Calu3 (cell line): Measurements from ENCODE around the gene CAPN8. TPM values are rescaled to one million over a fixed set of nuclear protein-coding genes. Genes with fewer than 3 reads are reported as not detected.

Experiments used
- BruUV-seq: library from RNA; stranded (reverse); fragments of 400-500 nt; replicated peaks from 2 replicates; lab custom pipeline; 2021; lab: Mats Ljungman, UMichigan
- CTCF ChIA-PET: fragments of 300-600 bp; sonication (Branson Sonifier 250); formaldehyde crosslinking; loops from one replicate; lab custom pipeline; 2022; ENCODE audit warnings: antibody characterized with exemption; lab: Charles Lee
- DNase-seq: peaks from one replicate; pipeline ENCODE4 v3.0.0; 2022
- H3K27ac Mint-ChIP-seq: one replicate; pipeline ENCODE4 v1.8.0; 2022; ENCODE audit warnings: mixed read lengths; ENCODE audit not compliant: unreplicated experiment
- H3K27me3 Mint-ChIP-seq: one replicate; pipeline ENCODE4 v1.8.0; 2022; ENCODE audit warnings: mixed read lengths; ENCODE audit not compliant: unreplicated experiment
- H3K36me3 Mint-ChIP-seq: one replicate; pipeline ENCODE4 v1.8.0; 2022; ENCODE audit warnings: mild to moderate bottlenecking, moderate library complexity, mixed read lengths; ENCODE audit not compliant: insufficient read depth, unreplicated experiment
- H3K4me1 Mint-ChIP-seq: one replicate; pipeline ENCODE4 v1.8.0; 2022; ENCODE audit warnings: mild to moderate bottlenecking, low read depth, mixed read lengths; ENCODE audit not compliant: unreplicated experiment
- H3K4me3 Mint-ChIP-seq: one replicate; pipeline ENCODE4 v1.8.0; 2022; ENCODE audit warnings: mild to moderate bottlenecking, low read depth, moderate library complexity, mixed read lengths; ENCODE audit not compliant: unreplicated experiment
- H3K9me3 Mint-ChIP-seq: one replicate; pipeline ENCODE4 v1.8.0; 2022; ENCODE audit warnings: low read depth, mixed read lengths; ENCODE audit not compliant: unreplicated experiment
- CTCF ChIP-seq: fragments of 200-600 bp; IDR thresholded peaks from one replicate; pipeline ENCODE4 v1.8.0; 2022; ENCODE audit warnings: antibody characterized with exemption; ENCODE audit not compliant: unreplicated experiment
- intact Hi-C: fragments of 100-400 bp; cut with micrococcal nuclease; formaldehyde crosslinking; loops from one replicate; pipeline ENCODE4 v1.10.0; 2022; ENCODE audit not compliant: unreplicated experiment
- total RNA-seq: library from RNA; stranded (reverse); gene quantifications from 2 replicates; pipeline ENCODE4 v1.2.3, GENCODE V29; 2022

The CAPN8 gene
- total RNA-seq, 1 experiment from 2014 or later, result 108 TPM

GRCh38 chr1:223704921-223705878 is 39.7 kb upstream of the CAPN8 start:
- no peak overlapping the region for H3K4me3 Mint-ChIP-seq
- H3K4me1 Mint-ChIP-seq, result peaks cover 77% of the 10 kb centered on the region
- no peaks in the 10 kb centered on the region for H3K9me3 Mint-ChIP-seq
- CTCF ChIA-PET, result interaction anchor here (1.7 kb wide), 1 partner anchor 140 kb away, joined by 3 read pairs; no protein-coding TSS in a partner anchor
- BruUV-seq, result no TSS peak
- H3K36me3 Mint-ChIP-seq, result peaks cover 39% of the 10 kb centered on the region
- H3K27me3 Mint-ChIP-seq, result no peaks in the 10 kb centered on the region
- intact Hi-C loops, result loop anchor here (10.0 kb wide), 1 partner anchor 380 kb away; no protein-coding TSS in a partner anchor
- TF ChIP-seq CTCF, result no peak
- no peak for DNase-seq
- peak overlapping the region; percentile 42 for H3K27ac Mint-ChIP-seq

GRCh38 chr1:223703668-223704013 is 38.1 kb upstream of the CAPN8 start:
- no peak overlapping the region for H3K4me3 Mint-ChIP-seq
- H3K36me3 Mint-ChIP-seq, result peaks cover 43% of the 10 kb centered on the region
- no peak for DNase-seq
- intact Hi-C loops, result loop anchor here (10.0 kb wide), 1 partner anchor 381 kb away; no protein-coding TSS in a partner anchor
- CTCF ChIA-PET, result interaction anchor here (1.7 kb wide), 1 partner anchor 142 kb away, joined by 3 read pairs; no protein-coding TSS in a partner anchor
- H3K9me3 Mint-ChIP-seq, result no peaks in the 10 kb centered on the region
- no peak for TF ChIP-seq CTCF
- H3K27me3 Mint-ChIP-seq, result no peaks in the 10 kb centered on the region
- H3K27ac Mint-ChIP-seq, result no peak overlapping the region
- BruUV-seq, result no TSS peak
- H3K4me1 Mint-ChIP-seq, result peaks cover 81% of the 10 kb centered on the region

GRCh38 chr1:223702735-223703667 is 37.5 kb upstream of the CAPN8 start:
- Mint-ChIP-seq H3K27ac (peak overlapping the region; percentile 28), H3K27me3 (no peaks in the 10 kb centered on the region), H3K4me1 (peaks cover 74% of the 10 kb centered on the region), H3K9me3 (no peaks in the 10 kb centered on the region), H3K4me3 (no peak overlapping the region), H3K36me3 (peaks cover 40% of the 10 kb centered on the region)
- BruUV-seq, result TSS peak; percentile 11
- intact Hi-C loops, result loop anchor here (10.0 kb wide), 1 partner anchor 382 kb away; no protein-coding TSS in a partner anchor
- TF ChIP-seq CTCF, result no peak
- CTCF ChIA-PET, result no interaction called here
- no peak for DNase-seq
